Epithelial cell of esophagus (primary cell): ENCODE measurements around the gene TMPRSS9.

Experiments
- DNase-seq: peaks from one replicate; pipeline ENCODE4 v3.0.0; 2010; ENCODE audit warnings: low read depth
- H3K4me3 ChIP-seq: 2 replicates; pipeline ENCODE4 v1.5.1; 2011; ENCODE audit warnings: mild to moderate bottlenecking, low read length, control low read depth
- TF ChIP-seq, protein P1 (sequence below): IDR thresholded peaks from 2 replicates; pipeline ENCODE4 v1.5.1; 2011; ENCODE audit warnings: low read depth, mild to moderate bottlenecking, low read length, control low read depth, inconsistent platforms; ENCODE audit not compliant: insufficient read depth; ENCODE audit errors: missing control alignments

TMPRSS9 gene

DNA sequence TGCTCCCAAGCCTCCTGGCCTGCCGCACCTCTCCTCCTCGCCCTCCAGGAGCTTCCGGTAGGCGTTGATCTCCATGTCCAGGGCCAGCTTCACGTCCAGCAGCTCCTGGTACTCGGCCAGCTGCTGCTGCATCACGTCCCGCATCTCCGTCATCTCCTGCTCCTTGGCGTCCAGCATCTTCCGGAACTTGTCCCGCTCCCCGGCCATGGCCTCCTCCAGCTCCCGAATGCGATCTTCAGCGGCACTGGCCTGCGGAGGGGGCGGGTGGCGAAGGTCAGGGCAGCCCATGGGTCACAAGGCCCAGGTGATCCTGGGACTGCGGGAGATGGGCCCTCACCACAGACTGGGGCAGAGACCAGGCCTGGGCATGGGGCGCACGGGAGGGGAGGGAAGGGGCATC is 74.2 kb downstream of the TMPRSS9 start:
- DNase-seq = no peak
- no peak overlapping the region for H3K4me3 ChIP-seq
- TF ChIP-seq, protein P1, sequence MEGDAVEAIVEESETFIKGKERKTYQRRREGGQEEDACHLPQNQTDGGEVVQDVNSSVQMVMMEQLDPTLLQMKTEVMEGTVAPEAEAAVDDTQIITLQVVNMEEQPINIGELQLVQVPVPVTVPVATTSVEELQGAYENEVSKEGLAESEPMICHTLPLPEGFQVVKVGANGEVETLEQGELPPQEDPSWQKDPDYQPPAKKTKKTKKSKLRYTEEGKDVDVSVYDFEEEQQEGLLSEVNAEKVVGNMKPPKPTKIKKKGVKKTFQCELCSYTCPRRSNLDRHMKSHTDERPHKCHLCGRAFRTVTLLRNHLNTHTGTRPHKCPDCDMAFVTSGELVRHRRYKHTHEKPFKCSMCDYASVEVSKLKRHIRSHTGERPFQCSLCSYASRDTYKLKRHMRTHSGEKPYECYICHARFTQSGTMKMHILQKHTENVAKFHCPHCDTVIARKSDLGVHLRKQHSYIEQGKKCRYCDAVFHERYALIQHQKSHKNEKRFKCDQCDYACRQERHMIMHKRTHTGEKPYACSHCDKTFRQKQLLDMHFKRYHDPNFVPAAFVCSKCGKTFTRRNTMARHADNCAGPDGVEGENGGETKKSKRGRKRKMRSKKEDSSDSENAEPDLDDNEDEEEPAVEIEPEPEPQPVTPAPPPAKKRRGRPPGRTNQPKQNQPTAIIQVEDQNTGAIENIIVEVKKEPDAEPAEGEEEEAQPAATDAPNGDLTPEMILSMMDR = no peak

DNA sequence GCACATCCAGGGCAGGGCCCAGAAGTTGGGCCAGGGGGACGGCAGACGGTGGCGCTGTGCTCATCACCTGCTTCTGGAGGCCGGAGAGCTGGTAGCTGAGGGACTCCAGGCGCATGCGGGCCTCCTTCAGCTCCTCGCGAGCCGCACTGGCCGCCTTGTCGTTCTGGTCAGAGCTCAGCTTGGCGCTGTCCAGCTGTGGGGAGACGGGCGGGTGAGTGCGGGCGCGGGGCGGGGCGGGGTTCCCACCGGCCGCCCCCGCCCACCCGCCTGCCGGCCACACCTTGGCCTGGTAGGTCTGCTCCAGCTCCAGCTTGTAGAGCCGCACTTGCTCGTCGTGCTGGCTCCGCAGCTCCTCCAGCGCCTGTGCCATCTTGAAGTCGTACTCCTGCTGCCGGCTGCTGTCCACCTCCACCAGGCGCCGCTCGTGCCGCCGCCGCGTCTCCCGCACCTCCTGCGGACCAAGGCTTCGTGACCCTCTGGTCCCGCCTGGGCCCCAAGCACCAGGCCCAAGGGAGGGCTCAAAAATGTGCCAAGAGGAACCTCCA is 74.7 kb downstream of the TMPRSS9 start:
- TF ChIP-seq, protein P1 = no peak
- no peak for DNase-seq
- no peak overlapping the region for H3K4me3 ChIP-seq

DNA sequence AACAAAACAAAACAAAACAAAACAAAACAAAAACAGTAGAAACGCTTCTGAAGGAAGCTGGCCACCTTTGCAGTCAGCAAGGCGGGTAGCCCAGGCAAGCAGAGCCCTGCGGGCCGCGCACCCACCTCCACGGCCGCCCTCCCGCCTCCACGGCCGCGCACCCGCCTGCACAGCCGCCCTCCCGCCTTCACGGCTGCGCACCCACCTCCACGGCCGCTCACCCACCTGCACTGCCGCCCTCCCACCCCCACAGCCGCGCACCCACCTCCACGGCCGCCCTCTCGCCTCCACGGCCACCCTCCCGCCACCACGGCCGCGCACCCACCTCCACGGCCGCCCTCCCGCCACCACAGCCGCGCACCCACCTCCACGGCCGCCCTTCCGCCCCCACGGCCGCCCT is 76.3 kb downstream of the TMPRSS9 start:
- DNase-seq = no peak
- TF ChIP-seq, protein P1 = no peak
- H3K4me3 ChIP-seq = no peak overlapping the region

DNA sequence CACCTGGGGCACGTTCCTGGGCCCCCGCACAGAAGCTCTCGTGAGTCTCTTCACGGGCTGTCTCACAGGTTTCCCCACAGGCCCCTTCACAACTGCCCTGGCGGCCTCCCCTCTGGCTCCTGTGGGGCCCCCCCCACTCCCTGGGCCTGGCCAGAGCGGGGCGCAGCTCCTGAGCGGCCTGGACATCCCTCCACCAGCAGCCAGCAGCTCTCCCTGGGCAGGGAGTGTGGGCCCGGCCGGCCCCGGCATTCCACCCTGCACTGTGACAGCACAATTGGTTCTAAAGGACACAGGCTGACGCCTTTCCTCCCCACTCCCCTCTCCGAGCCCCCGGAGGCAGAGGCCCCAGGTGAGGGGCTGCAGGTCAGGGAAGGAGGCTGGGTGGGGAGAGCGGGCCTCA is 76.9 kb downstream of the TMPRSS9 start:
- TF ChIP-seq, protein P1 = no peak
- DNase-seq = no peak
- no peak overlapping the region for H3K4me3 ChIP-seq

DNA sequence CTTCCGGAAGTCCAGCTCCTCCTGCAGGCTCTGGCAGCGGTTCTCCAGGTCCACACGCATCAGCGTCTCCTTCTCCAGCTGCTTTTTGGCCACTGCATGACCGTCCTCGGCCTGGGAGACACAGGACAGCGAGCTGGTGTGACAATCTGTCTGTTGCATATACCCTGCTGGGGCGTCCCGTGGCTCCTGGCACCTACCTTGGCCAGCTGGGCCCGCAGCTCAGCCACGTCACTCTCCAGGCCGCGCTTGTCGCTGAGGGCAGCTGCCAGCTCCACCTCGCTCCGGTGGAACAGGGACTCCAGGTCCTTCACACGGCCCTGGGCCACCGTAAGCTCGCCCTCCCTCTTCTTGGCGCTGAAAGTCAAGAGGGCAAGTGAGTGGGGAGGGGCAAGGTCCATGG is 78.1 kb downstream of the TMPRSS9 start:
- TF ChIP-seq, protein P1 = no peak
- H3K4me3 ChIP-seq = no peak overlapping the region
- DNase-seq = no peak

DNA sequence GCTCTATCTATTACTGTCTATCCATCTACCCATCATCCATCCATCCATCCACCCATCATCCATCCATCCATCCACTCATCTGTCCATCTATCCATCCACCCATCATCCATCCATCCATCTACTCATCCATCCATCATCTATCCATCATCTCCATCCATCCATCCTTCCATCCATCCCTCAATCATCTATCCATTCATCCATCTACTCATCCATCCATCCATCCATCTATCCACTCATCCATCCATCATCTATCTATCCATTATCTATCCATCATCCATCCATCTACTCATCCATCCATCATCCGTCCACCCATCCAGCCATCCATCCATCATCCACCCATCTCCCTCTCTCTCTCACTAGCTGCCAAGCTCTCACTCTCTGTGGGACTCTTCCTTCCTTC is 80.5 kb downstream of the TMPRSS9 start:
- no peak overlapping the region for H3K4me3 ChIP-seq
- TF ChIP-seq, protein P1 = no peak
- DNase-seq = no peak

DNA sequence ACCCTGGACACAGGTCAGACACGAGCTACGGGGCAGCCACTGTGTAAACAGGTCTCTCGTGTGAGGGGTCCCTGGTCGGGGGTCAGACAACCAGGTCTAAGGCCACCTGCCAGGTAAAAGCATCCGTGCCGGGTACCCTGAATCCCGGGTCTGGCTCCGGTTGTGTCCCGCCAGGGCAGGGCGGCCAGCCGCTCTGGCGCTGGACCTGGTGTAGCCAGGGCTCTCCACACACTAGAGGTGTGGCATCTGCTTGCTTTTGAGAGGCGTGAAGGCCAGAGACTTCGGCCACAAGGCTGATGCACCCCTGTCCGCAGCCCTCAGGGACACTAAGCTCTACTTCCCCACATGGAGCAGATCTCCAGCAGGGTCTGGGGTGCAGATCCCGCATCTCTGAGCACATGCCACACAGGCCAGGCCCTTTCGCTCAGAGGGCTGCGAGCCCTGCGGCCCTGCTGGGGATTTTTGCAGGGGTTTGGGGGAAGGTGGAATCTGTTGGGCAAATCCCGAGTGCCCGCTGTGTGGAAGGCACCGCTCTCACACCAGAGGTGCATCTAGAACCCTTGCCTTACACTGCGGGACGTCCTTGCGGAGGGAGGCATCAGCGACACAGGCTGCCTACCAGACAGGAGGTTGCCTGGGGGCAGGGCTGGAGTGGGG is 81.2 kb downstream of the TMPRSS9 start:
- DNase-seq = no peak
- TF ChIP-seq, protein P1 = no peak
- no peak overlapping the region for H3K4me3 ChIP-seq
